HepG2 (cell line): ENCODE measurements around the gene CYP4F8. TPM values are rescaled to one million over a fixed set of nuclear protein-coding genes. Genes with fewer than 3 reads are reported as not detected.
A peak's percentile ranks its signal among the peaks of the same experiment; 100 is the strongest.

Source experiments
- ATF6 ChIP-seq: sonication (generic); formaldehyde crosslinking; conservative IDR thresholded peaks from 2 replicates; pipeline ENCODE4 v1.4.0; 2020; ENCODE audit warnings: missing genetic modification reagents
- HNF4G ChIP-seq, 2 experiments: sonication (generic) in 1 of 2; formaldehyde crosslinking in 1 of 2; IDR thresholded peaks; 2 replicates each; pipeline versions ENCODE4 v1.4.0 to v1.6.1; 2011 to 2020; ENCODE audit warnings: borderline replicate concordance in 2 of 2, low read depth in 2 of 2, mild to moderate bottlenecking in 2 of 2, low read length in 1 of 2, missing genetic modification reagents in 1 of 2, moderate library complexity in 1 of 2
- HNRNPL ChIP-seq: fragments of 200-400 bp; formaldehyde crosslinking; IDR thresholded peaks from 2 replicates; pipeline ENCODE4 v1.6.1; 2017; ENCODE audit warnings: mild to moderate bottlenecking, low read depth, low read length
- KLF12 ChIP-seq: sonication (generic); formaldehyde crosslinking; IDR thresholded peaks from 2 replicates; pipeline ENCODE4 v1.4.0; 2020; ENCODE audit warnings: missing genetic modification reagents, borderline replicate concordance
- MAFF ChIP-seq: IDR thresholded peaks from 2 replicates; pipeline ENCODE4 v1.6.1; 2011; ENCODE audit warnings: low read depth, low read length, improper control_type of control experiment
- MIER2 ChIP-seq: IDR thresholded peaks from 2 replicates; pipeline ENCODE4 v1.6.1; 2016; ENCODE audit warnings: missing biosample characterization, missing genetic modification reagents
- PLSCR1 ChIP-seq: sonication (generic); formaldehyde crosslinking; IDR thresholded peaks from 2 replicates; pipeline ENCODE4 v1.5.0; 2020; ENCODE audit warnings: missing genetic modification reagents, mild to moderate bottlenecking, borderline replicate concordance
- RAD51 ChIP-seq: fragments of 450-650 bp; IDR thresholded peaks from 2 replicates; pipeline ENCODE4 v1.6.1; 2016; ENCODE audit warnings: borderline replicate concordance
- TBX2 ChIP-seq: sonication (generic); formaldehyde crosslinking; IDR thresholded peaks from 2 replicates; pipeline ENCODE4 v1.5.0; 2020; ENCODE audit warnings: missing genetic modification reagents, mild to moderate bottlenecking, borderline replicate concordance
- TCF7L2 ChIP-seq: IDR thresholded peaks from 2 replicates; pipeline ENCODE4 v1.6.1; 2011; ENCODE audit warnings: mild to moderate bottlenecking, low read depth, low read length, moderate library complexity
- ZBTB10 ChIP-seq: sonication (generic); formaldehyde crosslinking; IDR thresholded peaks from 2 replicates; pipeline ENCODE4 v1.4.0; 2020; ENCODE audit warnings: missing genetic modification reagents, borderline replicate concordance
- ZNF550 ChIP-seq: sonication (generic); formaldehyde crosslinking; IDR thresholded peaks from 2 replicates; pipeline ENCODE4 v1.4.0; 2020; ENCODE audit warnings: mild to moderate bottlenecking, missing genetic modification reagents, borderline replicate concordance
- ZNF574 ChIP-seq: sonication (generic); formaldehyde crosslinking; IDR thresholded peaks from 2 replicates; pipeline ENCODE4 v1.4.0; 2020; ENCODE audit warnings: missing genetic modification reagents
- ZNF891 ChIP-seq: sonication (generic); formaldehyde crosslinking; IDR thresholded peaks from 2 replicates; pipeline ENCODE4 v1.5.0; 2020; ENCODE audit warnings: mild to moderate bottlenecking, missing genetic modification reagents
- ZSCAN20 ChIP-seq: sonication (generic); formaldehyde crosslinking; IDR thresholded peaks from 2 replicates; pipeline ENCODE4 v1.4.0; 2020; ENCODE audit warnings: missing genetic modification reagents, mild to moderate bottlenecking, borderline replicate concordance
- polyA plus RNA-seq, 8 experiments: library from polyadenylated mRNA; depleted of rRNA in 3 of 8; stranded (reverse) in 7 of 8; unstranded in 1 of 8; fragments of >200 nt; fragmentation: Illumina TruSeq in 4 of 8; extraction: Trizol in 4 of 8; gene quantifications; 2 replicates each; pipeline versions ENCODE4 v1.2.1 to v1.2.3, GENCODE V29; 2011 to 2016; ENCODE audit warnings: low read depth in 4 of 8, missing spikeins in 1 of 8, mixed read lengths in 1 of 8; ENCODE audit not compliant: insufficient read depth in 1 of 8
- total RNA-seq, 5 experiments: library from RNA; depleted of rRNA; stranded (reverse); fragments of >200 nt; fragmentation: Illumina TruSeq; extraction: Trizol; gene quantifications; 2 replicates each; pipeline ENCODE4 v1.2.3, GENCODE V29; 2016; ENCODE audit warnings: low read depth in 1 of 5
- TF ChIP-seq, protein P1 (sequence below): sonication (generic); formaldehyde crosslinking; IDR thresholded peaks from 2 replicates; pipeline ENCODE4 v1.5.0; 2020; ENCODE audit warnings: missing genetic modification reagents
- TF ChIP-seq, protein P2 (sequence below): sonication (generic); formaldehyde crosslinking; IDR thresholded peaks from 2 replicates; pipeline ENCODE4 v1.4.0; 2020; ENCODE audit warnings: missing genetic modification reagents

The CYP4F8 gene
- total and polyA plus RNA-seq, 2 of the 13 experiments (the other 11 are each of a cell fraction or from before 2014, with no cell fraction given): not detected

DNA sequence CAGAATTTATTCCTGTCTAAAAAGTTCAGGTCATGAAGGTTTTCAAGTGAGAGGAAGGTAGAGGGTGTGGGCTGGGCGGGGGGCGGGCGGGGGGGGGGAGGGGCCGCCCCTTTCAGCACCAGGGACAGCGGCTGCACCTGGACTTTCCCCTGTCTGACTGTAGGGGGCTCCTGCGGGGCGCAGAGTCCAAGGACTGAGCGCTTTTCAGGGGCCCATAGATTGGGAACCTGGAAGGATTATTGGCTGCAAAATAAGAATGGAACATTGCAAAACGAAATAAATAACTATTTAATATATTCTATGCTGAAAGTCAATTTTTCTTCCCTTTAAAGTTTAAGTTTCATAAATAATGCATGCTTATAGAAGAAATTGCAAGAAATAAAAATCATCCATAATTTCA, 16.8 kb downstream of the CYP4F8 start (continued):
- TF ChIP-seq ATF6 (CRISPR knock-in tag): 0 out of 2 replicates have a peak, but pooled peaks have one; percentile 66
- TF ChIP-seq HNF4G (IDR thresholded peaks at IDR 0.05; ENCODE audit: borderline replicate concordance, low read depth, low read length): peak; percentile 26; the same call in 1 of the 2 replicates
- TF ChIP-seq HNF4G (CRISPR knock-in tag; IDR thresholded peaks at IDR 0.05; ENCODE audit: borderline replicate concordance, low read depth): no peak
- peak; percentile 86; the same call in 1 of the 2 replicates for TF ChIP-seq ZSCAN20 (CRISPR knock-in tag)
- peak; percentile 95 for TF ChIP-seq MIER2 (CRISPR knock-in tag)
- TF ChIP-seq TBX2 (CRISPR knock-in tag): no peak
- peak; percentile 49; the same call in 1 of the 2 replicates for TF ChIP-seq ZNF891
- TF ChIP-seq KLF12 (CRISPR knock-in tag): peak; percentile 71; the same call in 1 of the 2 replicates
- TF ChIP-seq MAFF: no peak
- peak; percentile 69 for TF ChIP-seq ZBTB10 (CRISPR knock-in tag)
- no peak for TF ChIP-seq ZNF550
- TF ChIP-seq, protein P1, sequence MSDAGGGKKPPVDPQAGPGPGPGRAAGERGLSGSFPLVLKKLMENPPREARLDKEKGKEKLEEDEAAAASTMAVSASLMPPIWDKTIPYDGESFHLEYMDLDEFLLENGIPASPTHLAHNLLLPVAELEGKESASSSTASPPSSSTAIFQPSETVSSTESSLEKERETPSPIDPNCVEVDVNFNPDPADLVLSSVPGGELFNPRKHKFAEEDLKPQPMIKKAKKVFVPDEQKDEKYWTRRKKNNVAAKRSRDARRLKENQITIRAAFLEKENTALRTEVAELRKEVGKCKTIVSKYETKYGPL (CRISPR knock-in tag): peak; percentile 78
- TF ChIP-seq PLSCR1 (CRISPR knock-in tag): no peak
- TF ChIP-seq TCF7L2: no peak
- peak; percentile 56; the same call in 1 of the 2 replicates for TF ChIP-seq ZNF574 (CRISPR knock-in tag)
- no peak for TF ChIP-seq RAD51
- TF ChIP-seq, protein P2, sequence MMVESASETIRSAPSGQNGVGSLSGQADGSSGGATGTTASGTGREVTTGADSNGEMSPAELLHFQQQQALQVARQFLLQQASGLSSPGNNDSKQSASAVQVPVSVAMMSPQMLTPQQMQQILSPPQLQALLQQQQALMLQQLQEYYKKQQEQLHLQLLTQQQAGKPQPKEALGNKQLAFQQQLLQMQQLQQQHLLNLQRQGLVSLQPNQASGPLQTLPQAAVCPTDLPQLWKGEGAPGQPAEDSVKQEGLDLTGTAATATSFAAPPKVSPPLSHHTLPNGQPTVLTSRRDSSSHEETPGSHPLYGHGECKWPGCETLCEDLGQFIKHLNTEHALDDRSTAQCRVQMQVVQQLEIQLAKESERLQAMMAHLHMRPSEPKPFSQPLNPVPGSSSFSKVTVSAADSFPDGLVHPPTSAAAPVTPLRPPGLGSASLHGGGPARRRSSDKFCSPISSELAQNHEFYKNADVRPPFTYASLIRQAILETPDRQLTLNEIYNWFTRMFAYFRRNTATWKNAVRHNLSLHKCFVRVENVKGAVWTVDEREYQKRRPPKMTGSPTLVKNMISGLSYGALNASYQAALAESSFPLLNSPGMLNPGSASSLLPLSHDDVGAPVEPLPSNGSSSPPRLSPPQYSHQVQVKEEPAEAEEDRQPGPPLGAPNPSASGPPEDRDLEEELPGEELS (CRISPR knock-in tag): 0 out of 2 replicates have a peak, but pooled peaks have one; percentile 27
- no peak for TF ChIP-seq HNRNPL
